ENCODE measurements around the gene CFB. TPM values are rescaled to one million over a fixed set of nuclear protein-coding genes. Genes with fewer than 3 reads are reported as not detected.

CFB gene
- total and polyA plus RNA-seq, 3 experiments from 2014 or later, result 0.31 to 0.83 (median 0.40) TPM

- peak in 2 of 5 donors; percentile 11 to 12 for DNase-seq
- Histone ChIP-seq H3K27ac (ENCODE audit: low read depth, low read length) (no peak overlapping the region), H3K36me3 (ENCODE audit: insufficient read depth, low read length) (no peaks in the 10 kb centered on the region), H3K9me3 (ENCODE audit: low read length) (no peaks in the 10 kb centered on the region), H3K4me3 (ENCODE audit: low read length) (no peak overlapping the region), H3K27me3 (ENCODE audit: insufficient read depth, low read length, poor library complexity, severe bottlenecking) (no peaks in the 10 kb centered on the region), H3K4me1 (ENCODE audit: insufficient read depth, low read length) (peaks cover 41% of the 10 kb centered on the region)
- Mint-ChIP-seq H3K9me3 (no peaks in the 10 kb centered on the region), H3K36me3 (peaks cover 0 to 23% (median 2%) of the 10 kb centered on the region in 3 donors), H3K4me3 (peak overlapping the region in 5 of 7 donors; percentile 34 to 98 (median 84)), H3K27ac (peak overlapping the region in 5 of 8 donors; percentile 8 to 98 (median 92)), H3K27me3 (no peaks in the 10 kb centered on the region), H3K4me1 (peaks cover 32 to 52% (median 44%) of the 10 kb centered on the region in 3 donors)
- ChIA-PET CTCF (no interaction called here), POLR2A (interaction anchor here (0.5 kb wide), 1 partner anchor 347 kb away, joined by 4 read pairs; no protein-coding TSS in a partner anchor)
Observed at GRCh38 chr6:31899882-31900722, 45.8 kb upstream of the CFB start.

- Histone ChIP-seq H3K4me1 (ENCODE audit: insufficient read depth, low read length) (peaks cover 41% of the 10 kb centered on the region), H3K9me3 (ENCODE audit: low read length) (no peaks in the 10 kb centered on the region), H3K4me3 (ENCODE audit: low read length) (peak overlapping the region; percentile 34), H3K36me3 (ENCODE audit: insufficient read depth, low read length) (no peaks in the 10 kb centered on the region), H3K27me3 (ENCODE audit: insufficient read depth, low read length, poor library complexity, severe bottlenecking) (no peaks in the 10 kb centered on the region), H3K27ac (ENCODE audit: low read depth, low read length) (no peak overlapping the region)
- peak overlapping the region; percentile 59 to 89 (median 70) for H3K4me3 Mint-ChIP-seq
- no peak for DNase-seq
- no peaks in the 10 kb centered on the region for H3K9me3 Mint-ChIP-seq
- no peaks in the 10 kb centered on the region for H3K27me3 Mint-ChIP-seq
- peaks cover 0 to 16% (median 0%) of the 10 kb centered on the region in 3 donors for H3K36me3 Mint-ChIP-seq
- H3K27ac Mint-ChIP-seq, result peak overlapping the region in 2 of 8 donors; percentile 63 to 86
- ChIA-PET CTCF (no interaction called here), POLR2A (interaction anchor here (0.5 kb wide), 1 partner anchor 348 kb away, joined by 4 read pairs; no protein-coding TSS in a partner anchor)
- H3K4me1 Mint-ChIP-seq, result peaks cover 29 to 47% (median 40%) of the 10 kb centered on the region in 3 donors
Observed at GRCh38 chr6:31900917-31901414, 44.9 kb upstream of the CFB start.

- peaks cover 36% of the 10 kb centered on the region for H3K4me1 ChIP-seq (ENCODE audit: insufficient read depth, low read length)
- peak overlapping the region; percentile 57 for H3K27ac ChIP-seq (ENCODE audit: low read depth, low read length)
- no peaks in the 10 kb centered on the region for H3K27me3 ChIP-seq (ENCODE audit: insufficient read depth, low read length, poor library complexity, severe bottlenecking)
- H3K36me3 ChIP-seq (ENCODE audit: insufficient read depth, low read length), result no peaks in the 10 kb centered on the region
- Mint-ChIP-seq H3K27ac (peak overlapping the region in 4 of 8 donors; percentile 43 to 86 (median 78)), H3K9me3 (no peaks in the 10 kb centered on the region), H3K4me1 (peaks cover 26 to 41% (median 34%) of the 10 kb centered on the region in 3 donors), H3K4me3 (peak overlapping the region; percentile 59 to 89 (median 70)), H3K36me3 (peaks cover 0 to 12% (median 0%) of the 10 kb centered on the region in 3 donors), H3K27me3 (peaks cover 0 to 3% of the 10 kb centered on the region in 2 donors)
- no peaks in the 10 kb centered on the region for H3K9me3 ChIP-seq (ENCODE audit: low read length)
- CTCF ChIA-PET, result no interaction called here
- peak overlapping the region; percentile 34 for H3K4me3 ChIP-seq (ENCODE audit: low read length)
- POLR2A ChIA-PET, result interaction anchor here (0.6 to 1.3 kb wide), 2 partner anchors 39 to 72 kb away, joined by 4 to 6 read pairs; partner anchors contain the start of gene NEU1
- DNase-seq, result peak; percentile 55 to 83 (median 62)
Observed at GRCh38 chr6:31901415-31901952, 44.4 kb upstream of the CFB start.

GRCh38 chr6:31901953-31902643, 43.8 kb upstream of the CFB start, which contains the start of gene ZBTB12:
TSS of gene ZBTB12 (minus strand) at chr6:31902086. CDS start at chr6:31901305, 781 bp downstream.
- H3K27ac Mint-ChIP-seq, result peak within 1 kb of the TSS; percentile 78 to 96 (median 90)
- peaks cover 0 to 10% (median 0%) of the 10 kb centered on the region in 3 donors for H3K36me3 Mint-ChIP-seq
- peaks cover 0 to 4% of the 10 kb centered on the region in 2 donors for H3K27me3 Mint-ChIP-seq
- no peaks in the 10 kb centered on the region for H3K9me3 Mint-ChIP-seq
- Histone ChIP-seq H3K9me3 (ENCODE audit: low read length) (no peaks in the 10 kb centered on the region), H3K27ac (ENCODE audit: low read depth, low read length) (peak within 1 kb of the TSS; percentile 57), H3K4me1 (ENCODE audit: insufficient read depth, low read length) (peaks cover 32% of the 10 kb centered on the region), H3K27me3 (ENCODE audit: insufficient read depth, low read length, poor library complexity, severe bottlenecking) (no peaks in the 10 kb centered on the region), H3K36me3 (ENCODE audit: insufficient read depth, low read length) (no peaks in the 10 kb centered on the region), H3K4me3 (ENCODE audit: low read length) (peak within 1 kb of the TSS; percentile 82)
- peaks cover 24 to 39% (median 32%) of the 10 kb centered on the region in 3 donors for H3K4me1 Mint-ChIP-seq
- peak; percentile 78 to 91 (median 84) for DNase-seq
- ChIA-PET CTCF (interaction anchor here (1.0 to 1.4 kb wide), 2 partner anchors 18 to 50 kb away, joined by 3 to 4 read pairs; no protein-coding TSS in a partner anchor), POLR2A (interaction anchor here (0.6 to 1.3 kb wide), 5 partner anchors 40 to 325 kb away, joined by 3 to 6 read pairs (median 4); partner anchors contain the start of genes LSM2, NELFE, NEU1 and SKIC2)
- H3K4me3 Mint-ChIP-seq, result peak within 1 kb of the TSS; percentile 74 to 92 (median 89)

- H3K9me3 ChIP-seq (ENCODE audit: low read length), result no peaks in the 10 kb centered on the region
- peaks cover 26% of the 10 kb centered on the region for H3K4me1 ChIP-seq (ENCODE audit: insufficient read depth, low read length)
- no peaks in the 10 kb centered on the region for H3K27me3 ChIP-seq (ENCODE audit: insufficient read depth, low read length, poor library complexity, severe bottlenecking)
- Mint-ChIP-seq H3K27ac (no peak overlapping the region), H3K36me3 (no peaks in the 10 kb centered on the region), H3K4me1 (peaks cover 16 to 27% (median 21%) of the 10 kb centered on the region in 3 donors), H3K4me3 (peak overlapping the region in 3 of 7 donors; percentile 7 to 89 (median 24)), H3K9me3 (no peaks in the 10 kb centered on the region), H3K27me3 (peaks cover 0 to 10% of the 10 kb centered on the region in 2 donors)
- CTCF ChIA-PET, result no interaction called here
- H3K4me3 ChIP-seq (ENCODE audit: low read length), result no peak overlapping the region
- H3K36me3 ChIP-seq (ENCODE audit: insufficient read depth, low read length), result no peaks in the 10 kb centered on the region
- POLR2A ChIA-PET, result no interaction called here
- no peak for DNase-seq
- no peak overlapping the region for H3K27ac ChIP-seq (ENCODE audit: low read depth, low read length)
Observed at GRCh38 chr6:31903957-31904356, 41.9 kb upstream of the CFB start.

- POLR2A ChIA-PET, result interaction anchor here (0.6 kb wide), 1 partner anchor 1441 kb away, joined by 3 read pairs; no protein-coding TSS in a partner anchor
Observed at GRCh38 chr6:31905041-31905440, 40.9 kb upstream of the CFB start.

GRCh38 chr6:31906122-31906521, 39.8 kb upstream of the CFB start:
- no peak for DNase-seq
- no peak overlapping the region for H3K27ac Mint-ChIP-seq
- peak overlapping the region in 2 of 7 donors; percentile 13 to 33 for H3K4me3 Mint-ChIP-seq
- CTCF ChIA-PET, result no interaction called here
- peaks cover 10 to 12% (median 10%) of the 10 kb centered on the region in 3 donors for H3K4me1 Mint-ChIP-seq
- Histone ChIP-seq H3K4me1 (ENCODE audit: insufficient read depth, low read length) (peaks cover 11% of the 10 kb centered on the region), H3K27ac (ENCODE audit: low read depth, low read length) (no peak overlapping the region), H3K9me3 (ENCODE audit: low read length) (no peaks in the 10 kb centered on the region), H3K4me3 (ENCODE audit: low read length) (no peak overlapping the region), H3K27me3 (ENCODE audit: insufficient read depth, low read length, poor library complexity, severe bottlenecking) (no peaks in the 10 kb centered on the region), H3K36me3 (ENCODE audit: insufficient read depth, low read length) (no peaks in the 10 kb centered on the region)
- H3K27me3 Mint-ChIP-seq, result peaks cover 0 to 16% of the 10 kb centered on the region in 2 donors
- no peaks in the 10 kb centered on the region for H3K36me3 Mint-ChIP-seq
- POLR2A ChIA-PET, result no interaction called here
- H3K9me3 Mint-ChIP-seq, result no peaks in the 10 kb centered on the region

More at GRCh38 chr6:31905041-31905440, 40.9 kb upstream of the CFB start:
- Histone ChIP-seq H3K4me1 (ENCODE audit: insufficient read depth, low read length) (peaks cover 16% of the 10 kb centered on the region), H3K36me3 (ENCODE audit: insufficient read depth, low read length) (no peaks in the 10 kb centered on the region), H3K27ac (ENCODE audit: low read depth, low read length) (no peak overlapping the region), H3K9me3 (ENCODE audit: low read length) (no peaks in the 10 kb centered on the region), H3K27me3 (ENCODE audit: insufficient read depth, low read length, poor library complexity, severe bottlenecking) (no peaks in the 10 kb centered on the region), H3K4me3 (ENCODE audit: low read length) (no peak overlapping the region)
- Mint-ChIP-seq H3K27ac (no peak overlapping the region), H3K4me1 (peaks cover 10 to 16% (median 10%) of the 10 kb centered on the region in 3 donors), H3K4me3 (peak overlapping the region in 2 of 7 donors; percentile 51 to 68), H3K9me3 (no peaks in the 10 kb centered on the region), H3K36me3 (no peaks in the 10 kb centered on the region), H3K27me3 (peaks cover 0 to 12% of the 10 kb centered on the region in 2 donors)
- no peak for DNase-seq
- CTCF ChIA-PET, result no interaction called here

Data from CD8-positive, alpha-beta memory T cell (primary cell).